Measurements from ENCODE around the gene MTRF1L.
A peak's percentile ranks its signal among the peaks of the same experiment; 100 is the strongest.

Gene MTRF1L

GRCh38 chr6:153002613-153003365, at the start of gene MTRF1L:
TSS of gene MTRF1L (minus strand) at chr6:153002709. CDS start at chr6:153002685, 24 bp downstream.
- DNase-seq (ENCODE audit: low read depth, low spot score): peak; percentile 71

- no peak for DNase-seq (ENCODE audit: low read depth, low spot score)
Observed at GRCh38 chr6:153051801-153052200, 49.3 kb upstream of the MTRF1L start.

GRCh38 chr6:153048631-153049030, 46.1 kb upstream of the MTRF1L start:
- DNase-seq (ENCODE audit: low read depth, low spot score): no peak

- no peak for DNase-seq (ENCODE audit: low read depth, low spot score)
Observed at GRCh38 chr6:153047386-153047785, 44.9 kb upstream of the MTRF1L start.

DNA sequence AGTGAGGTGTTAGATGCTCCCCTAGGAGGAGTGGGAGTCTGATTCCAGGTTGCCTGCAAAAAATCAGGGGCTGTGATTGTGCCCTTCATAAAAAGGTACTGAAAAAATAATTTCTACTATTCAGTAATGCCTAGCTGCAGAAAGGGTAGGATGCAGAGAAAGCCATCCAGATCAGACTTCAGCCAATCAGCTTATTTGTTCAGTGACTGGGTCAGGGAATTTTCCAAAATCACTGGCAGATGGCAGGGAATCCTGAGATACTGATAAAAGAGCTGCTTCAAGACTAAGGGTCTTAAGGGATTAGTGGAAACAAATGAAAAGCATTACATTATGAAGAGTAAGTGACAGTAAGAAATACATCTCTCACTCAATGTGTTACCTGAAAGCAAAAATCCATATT, 42.8 kb upstream of the MTRF1L start:
- no peak for DNase-seq (ENCODE audit: low read depth, low spot score)

- DNase-seq (ENCODE audit: low read depth, low spot score): no peak
Observed at GRCh38 chr6:153044295-153044694, 41.8 kb upstream of the MTRF1L start.

GRCh38 chr6:153043719-153044118, 41.2 kb upstream of the MTRF1L start:
- no peak for DNase-seq (ENCODE audit: low read depth, low spot score)

GRCh38 chr6:153038378-153039057, 36.0 kb upstream of the MTRF1L start:
- no peak for DNase-seq (ENCODE audit: low read depth, low spot score)

- DNase-seq (ENCODE audit: low read depth, low spot score): no peak
Observed at GRCh38 chr6:153034139-153034538, 31.6 kb upstream of the MTRF1L start.

GRCh38 chr6:153032255-153032882, 29.9 kb upstream of the MTRF1L start:
- DNase-seq (ENCODE audit: low read depth, low spot score): no peak

- no peak for DNase-seq (ENCODE audit: low read depth, low spot score)
Observed at GRCh38 chr6:153031335-153031955, 28.9 kb upstream of the MTRF1L start.

DNA sequence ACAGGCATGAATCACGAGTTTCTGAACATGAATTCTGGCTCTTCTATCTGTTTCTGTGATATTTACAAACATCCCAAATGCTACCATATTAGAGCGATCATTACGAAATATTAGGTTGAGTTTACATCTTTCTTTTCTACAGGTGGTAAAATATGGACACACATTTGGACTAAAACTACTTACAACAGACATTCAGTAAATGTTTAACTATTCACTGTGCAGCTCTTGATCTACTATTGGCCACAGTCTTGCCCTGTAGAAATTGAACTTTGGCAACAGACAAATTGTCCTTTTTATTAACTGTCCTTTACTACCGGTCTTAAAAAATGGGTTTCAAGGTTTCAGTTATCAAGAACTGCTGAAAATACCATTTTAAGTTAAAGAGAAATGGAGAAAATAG, 26.5 kb upstream of the MTRF1L start:
- no peak for DNase-seq (ENCODE audit: low read depth, low spot score)

DNA sequence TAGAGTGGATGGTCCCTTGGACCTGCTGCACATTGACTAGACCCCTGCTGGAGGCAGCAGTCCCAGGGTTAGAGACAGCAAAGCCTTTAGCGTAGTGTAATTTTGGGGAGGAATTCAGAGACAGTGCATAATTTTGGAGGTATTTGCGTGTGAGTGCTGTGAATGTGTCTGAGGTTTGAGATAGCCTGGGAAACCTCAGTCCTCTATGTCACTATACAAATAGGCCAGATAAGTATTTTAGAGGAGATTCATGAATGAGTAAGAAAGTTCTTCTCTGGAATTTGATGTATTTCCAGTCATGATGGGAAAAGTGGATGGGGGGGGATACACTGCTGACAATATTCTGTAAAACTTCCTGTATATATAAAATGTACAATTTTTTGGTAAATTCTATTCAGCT, 25.8 kb upstream of the MTRF1L start:
- DNase-seq (ENCODE audit: low read depth, low spot score): no peak

DNA sequence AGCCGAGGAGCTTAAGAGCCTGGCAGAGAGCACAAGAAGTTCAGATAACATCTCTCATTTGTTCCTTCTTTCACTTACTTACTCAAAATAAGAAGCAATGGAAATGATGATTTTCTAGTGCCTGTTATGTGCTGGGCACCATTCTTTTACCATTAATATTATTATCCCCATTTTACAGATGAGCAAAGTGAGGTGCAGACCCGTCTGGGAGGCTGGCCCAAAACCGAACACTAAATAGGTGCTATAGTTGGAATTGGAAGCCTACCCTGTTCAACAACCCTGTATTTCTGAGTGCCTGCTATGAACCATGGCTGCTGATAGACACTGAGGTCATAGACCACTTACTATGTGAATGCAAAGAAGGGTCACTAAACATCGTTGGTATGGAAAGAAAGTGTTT, 25.0 kb upstream of the MTRF1L start:
- no peak for DNase-seq (ENCODE audit: low read depth, low spot score)

DNA sequence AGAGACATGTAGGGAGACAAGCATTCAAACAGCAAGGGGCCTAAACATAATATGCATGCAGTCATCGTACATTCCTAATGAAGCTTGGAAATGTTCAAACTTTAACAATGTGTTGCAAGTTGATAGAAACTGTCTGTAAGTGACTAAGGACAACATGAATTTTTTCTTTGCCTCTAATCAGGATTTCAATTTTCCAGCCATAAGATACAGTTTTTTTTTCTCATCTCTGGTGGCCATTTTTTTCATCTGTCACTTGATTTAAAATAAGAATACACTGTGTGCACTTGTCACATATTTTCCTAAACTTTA, 22.2 kb upstream of the MTRF1L start:
- no peak for DNase-seq (ENCODE audit: low read depth, low spot score)

DNA sequence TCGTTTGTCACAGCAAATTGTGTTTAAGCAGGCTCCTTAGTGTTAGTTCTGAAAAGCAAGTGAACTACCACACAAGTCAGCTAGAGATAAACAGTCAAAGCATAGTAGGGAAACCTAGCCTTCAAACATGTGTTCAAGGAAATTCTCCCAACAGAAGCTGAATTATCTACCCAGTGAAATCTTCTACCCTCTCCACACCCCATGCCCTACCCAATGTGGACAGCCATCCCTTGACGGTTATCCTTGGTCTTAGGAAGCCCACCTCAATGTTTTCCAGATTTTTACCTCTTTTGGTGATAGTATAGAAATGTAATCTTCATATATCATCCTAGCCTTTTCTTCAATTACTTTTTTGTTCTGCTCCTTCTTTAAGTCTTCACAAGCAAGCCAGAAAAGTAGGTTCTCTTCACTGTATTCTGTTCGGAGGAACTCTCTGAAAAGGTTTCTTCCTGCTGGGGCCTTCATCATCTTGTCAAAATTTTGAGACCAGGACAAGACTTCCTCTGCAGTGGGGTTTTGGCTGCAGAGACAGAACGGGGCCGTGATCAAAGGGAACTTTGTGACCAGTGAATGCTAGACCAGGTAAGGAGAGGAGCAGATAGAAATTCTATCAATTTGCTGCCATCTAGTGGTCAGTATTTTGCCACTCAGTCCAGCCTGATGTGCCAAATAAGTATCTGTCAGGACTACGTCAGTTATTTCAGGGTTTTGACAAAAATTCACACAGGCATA, 21.6 kb upstream of the MTRF1L start:
- DNase-seq (ENCODE audit: low read depth, low spot score): peak; percentile 21

- DNase-seq (ENCODE audit: low read depth, low spot score): no peak
Observed at GRCh38 chr6:153018355-153018754, 15.8 kb upstream of the MTRF1L start.

GRCh38 chr6:153016846-153017245, 14.3 kb upstream of the MTRF1L start:
- DNase-seq (ENCODE audit: low read depth, low spot score): no peak

- no peak for DNase-seq (ENCODE audit: low read depth, low spot score)
Observed at GRCh38 chr6:153015094-153015640, 12.7 kb upstream of the MTRF1L start.

GRCh38 chr6:153013438-153013837, 10.9 kb upstream of the MTRF1L start:
- DNase-seq (ENCODE audit: low read depth, low spot score): no peak

DNA sequence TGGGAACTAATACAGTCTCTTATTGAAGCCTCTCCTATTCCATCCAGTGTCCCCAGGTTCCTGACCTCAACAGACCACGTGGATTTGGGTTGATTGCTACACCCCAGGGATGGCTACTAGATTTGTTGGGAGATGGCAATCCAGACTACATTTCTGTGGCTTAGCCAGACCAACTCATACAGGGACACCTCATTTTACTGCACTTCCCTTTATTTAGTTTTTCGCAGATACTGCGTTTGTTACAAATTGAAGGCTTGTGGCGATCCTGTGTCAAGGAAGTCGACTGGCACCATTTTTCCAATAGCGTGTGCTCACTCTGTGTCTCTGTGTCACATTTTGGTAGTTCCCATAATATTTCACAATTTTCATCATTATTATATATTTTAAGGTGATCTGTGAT, 10.3 kb upstream of the MTRF1L start:
- DNase-seq (ENCODE audit: low read depth, low spot score): no peak

DNA sequence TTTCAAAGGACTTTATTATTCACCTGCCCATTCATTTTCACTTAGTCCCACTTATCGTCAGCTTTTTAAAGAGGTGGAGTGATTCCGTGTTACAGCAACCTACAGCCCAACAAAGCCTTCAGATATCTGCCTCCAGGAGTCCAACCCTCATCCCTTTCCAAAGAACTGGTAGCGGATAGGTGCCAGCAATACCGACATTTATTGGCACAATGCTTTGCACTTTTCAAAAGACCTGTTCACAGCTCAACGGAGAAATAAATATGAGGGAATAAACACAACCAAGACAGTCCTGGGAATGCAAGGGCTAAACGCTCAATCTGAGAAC, 819 bp upstream of the MTRF1L start:
- DNase-seq (ENCODE audit: low read depth, low spot score): no peak
